ENCODE results near the gene MYO3B.
"Not testable (repeated sequence)": the region's sequence is repeated elsewhere in the genome, so short reads cannot be mapped to it uniquely, and the experiment has no call there.

MYO3B gene

DNA sequence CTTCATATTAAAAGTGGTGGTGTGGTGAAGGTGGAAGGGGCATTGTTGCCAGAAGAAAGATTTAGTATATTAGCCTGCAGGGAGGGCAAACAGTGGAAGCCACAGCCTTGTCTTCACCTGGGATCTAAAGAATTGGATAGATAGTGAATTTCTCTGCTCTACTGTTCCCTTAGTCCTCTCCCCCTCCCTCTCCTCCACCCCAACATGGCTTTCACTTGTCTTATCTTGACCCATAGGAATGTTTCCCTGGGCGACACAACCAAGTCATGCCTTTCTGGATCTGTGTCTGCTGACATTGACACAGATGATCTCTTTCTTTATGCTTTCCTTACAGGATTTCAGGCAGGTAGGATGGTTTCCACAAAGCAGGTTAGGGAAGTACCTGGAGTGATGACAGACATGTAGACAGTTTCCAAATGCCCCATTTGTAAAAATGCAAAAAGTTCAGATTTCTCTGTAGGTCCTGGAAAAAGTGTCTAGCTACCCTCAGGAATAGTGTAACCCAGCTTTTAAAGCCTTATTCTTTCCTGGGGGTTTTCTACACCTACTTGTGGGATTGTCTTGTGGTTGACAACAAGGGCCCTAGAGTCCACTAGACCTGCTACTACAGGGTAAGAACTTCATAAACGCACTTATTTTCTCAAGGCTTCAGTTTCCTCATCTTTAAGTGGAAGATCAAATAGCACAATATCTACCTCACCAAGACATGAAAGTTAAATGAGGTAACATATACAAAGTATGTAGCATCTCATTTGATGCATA, 353.0 kb downstream of the MYO3B start:
- no peak for DNase-seq

DNA sequence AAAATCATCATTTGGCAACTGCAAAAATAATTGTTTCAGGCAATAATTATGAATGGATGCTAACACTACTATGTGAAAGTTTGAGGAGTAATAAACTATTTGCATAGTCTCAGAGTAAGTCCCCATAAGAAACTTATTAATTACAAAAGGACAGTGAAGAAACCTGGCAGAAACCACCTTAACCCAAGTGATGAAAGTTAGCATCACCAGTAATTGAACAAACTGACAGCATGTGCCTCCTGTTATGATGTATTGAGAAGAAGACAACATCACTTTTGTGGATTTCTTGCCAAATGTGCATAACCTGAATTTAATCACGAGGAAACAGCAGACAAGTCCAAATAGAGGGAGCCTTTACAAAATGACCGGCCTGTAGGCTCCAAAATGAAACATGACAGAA, 353.9 kb downstream of the MYO3B start:
- no peak for DNase-seq

DNA sequence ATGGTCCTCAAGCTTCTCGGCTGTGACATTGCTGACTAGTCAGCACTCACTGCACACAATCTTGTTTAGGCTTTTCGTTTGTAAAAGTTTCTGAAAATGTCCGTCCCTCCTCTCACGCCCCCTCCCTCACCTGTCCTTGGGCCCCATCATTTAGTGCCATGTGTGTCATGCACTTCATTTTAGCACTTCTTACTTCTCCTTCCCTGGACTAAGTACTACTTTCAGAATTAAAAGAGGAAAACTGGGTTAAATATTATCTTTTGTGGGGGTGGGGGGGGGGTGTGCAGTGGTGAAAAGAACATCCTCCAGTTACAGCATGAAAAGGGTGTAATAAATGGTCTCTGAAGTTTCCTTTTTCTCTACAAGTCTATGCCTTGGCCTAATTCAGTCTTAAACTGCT, 355.2 kb downstream of the MYO3B start:
- DNase-seq, result no peak

DNA sequence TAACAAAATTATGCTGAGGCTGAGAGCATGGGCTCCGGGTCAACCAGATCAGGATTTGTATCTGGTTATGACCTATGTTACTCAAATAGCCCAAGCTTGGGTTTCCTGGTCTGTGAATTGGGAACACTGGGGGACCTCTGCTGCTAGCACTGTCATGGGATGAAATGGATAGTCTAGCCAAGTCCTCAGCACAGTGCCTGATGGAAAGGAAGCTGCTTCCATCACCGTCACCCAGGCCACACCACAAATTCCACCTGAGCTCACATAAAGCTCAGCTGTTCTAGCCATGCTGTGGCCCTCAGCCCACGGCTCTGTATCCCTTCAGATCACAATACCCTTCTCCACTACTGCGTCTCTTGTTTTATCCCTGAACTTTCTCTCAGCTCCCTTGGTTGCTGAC, 357.6 kb downstream of the MYO3B start:
- no peak for DNase-seq

DNA sequence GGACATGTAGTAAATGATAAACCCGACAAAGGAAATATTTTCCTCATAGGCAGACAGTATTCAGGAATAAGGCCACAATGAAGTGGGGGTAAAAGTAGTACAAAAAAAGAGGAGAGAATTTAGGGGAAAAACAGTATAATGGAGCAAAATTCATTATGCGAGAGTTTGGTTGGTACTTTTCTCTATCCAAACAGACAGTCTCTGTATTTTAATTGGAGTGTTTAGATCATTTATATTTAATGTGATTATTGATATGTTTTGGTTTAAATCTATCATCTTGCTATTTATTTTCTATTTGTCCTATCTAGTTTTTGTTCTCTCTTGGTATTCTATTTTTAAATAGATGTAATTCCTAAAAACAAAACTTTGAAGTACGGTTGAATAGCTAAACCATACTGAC, 366.9 kb downstream of the MYO3B start:
- DNase-seq, result no peak

DNA sequence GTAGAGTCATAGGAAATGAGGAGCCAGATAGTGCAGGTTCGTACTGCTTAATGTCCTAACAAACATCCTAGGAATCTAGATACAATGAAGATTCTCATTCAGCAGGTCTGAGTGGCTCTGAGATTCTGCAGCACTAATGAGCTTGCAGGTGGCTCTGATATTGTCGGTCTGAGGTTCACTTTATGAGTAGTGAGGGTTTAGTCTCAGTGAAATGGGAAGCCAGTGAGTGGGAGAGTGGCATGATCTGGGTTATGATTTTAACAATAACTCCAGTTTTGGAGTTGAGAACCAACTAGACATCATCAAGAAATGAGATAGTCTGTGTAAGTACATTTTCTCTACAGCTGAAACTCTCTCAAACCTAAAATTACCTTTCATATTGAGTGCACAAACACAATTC, 370.4 kb downstream of the MYO3B start:
- no peak for DNase-seq

DNA sequence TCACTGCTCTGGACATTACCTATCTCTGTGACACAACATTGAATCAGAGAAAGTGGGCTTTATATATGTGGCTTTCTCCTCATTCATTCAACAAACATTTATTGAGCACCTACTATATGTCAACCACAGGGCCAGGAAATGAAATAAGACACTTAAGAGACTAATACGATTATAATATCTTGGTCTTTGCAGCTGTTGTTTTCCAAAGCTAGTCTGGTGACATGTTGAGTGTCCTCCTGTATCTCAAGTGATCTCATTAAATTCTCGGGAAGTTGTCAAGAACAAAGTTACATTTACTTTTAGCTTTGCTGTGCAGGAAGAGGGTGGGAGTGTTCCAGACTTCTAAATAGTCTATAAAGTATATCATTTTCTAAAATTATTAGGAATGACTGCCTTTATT, 372.6 kb downstream of the MYO3B start:
- no peak for DNase-seq

DNA sequence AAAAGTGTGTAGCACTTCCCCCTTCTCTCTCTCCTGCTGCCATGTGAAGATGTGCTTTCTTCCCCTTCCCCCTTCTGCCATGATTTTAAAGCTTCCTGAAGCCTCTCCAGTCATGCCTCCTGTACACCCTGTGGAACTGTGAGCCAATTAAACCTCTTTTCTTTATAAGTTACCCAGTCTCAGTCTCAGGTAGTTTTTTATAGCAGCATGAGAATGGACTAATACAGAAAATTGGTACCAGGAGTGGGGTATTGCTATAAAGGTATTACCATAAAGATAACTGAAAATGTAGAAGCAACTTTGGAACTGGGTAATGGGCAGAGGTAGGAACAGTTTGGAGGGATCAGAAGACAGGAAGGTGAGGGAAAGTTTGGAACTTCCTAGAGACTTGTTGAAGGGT, 374.0 kb downstream of the MYO3B start:
- DNase-seq, result not testable (repeated sequence)

DNA sequence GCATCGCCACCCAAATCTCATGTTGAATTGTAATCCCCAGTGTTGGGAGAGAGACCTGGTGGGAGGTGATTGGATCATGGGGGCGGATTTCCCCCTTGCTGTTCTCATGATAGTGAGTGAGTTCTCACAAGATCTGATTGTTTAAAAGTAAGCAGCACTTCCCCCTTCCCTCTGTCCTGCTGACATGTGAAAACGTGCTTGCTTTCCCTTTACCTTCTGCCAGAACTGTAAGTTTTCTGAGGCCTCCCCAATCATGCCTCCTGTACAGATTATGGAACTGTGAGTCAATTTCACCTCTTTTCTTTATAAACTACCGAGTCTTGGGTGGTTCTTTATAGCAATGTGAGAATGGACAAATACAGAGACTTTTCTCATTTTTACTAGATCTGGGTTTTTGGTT, 375.8 kb downstream of the MYO3B start:
- DNase-seq, result no peak

DNA sequence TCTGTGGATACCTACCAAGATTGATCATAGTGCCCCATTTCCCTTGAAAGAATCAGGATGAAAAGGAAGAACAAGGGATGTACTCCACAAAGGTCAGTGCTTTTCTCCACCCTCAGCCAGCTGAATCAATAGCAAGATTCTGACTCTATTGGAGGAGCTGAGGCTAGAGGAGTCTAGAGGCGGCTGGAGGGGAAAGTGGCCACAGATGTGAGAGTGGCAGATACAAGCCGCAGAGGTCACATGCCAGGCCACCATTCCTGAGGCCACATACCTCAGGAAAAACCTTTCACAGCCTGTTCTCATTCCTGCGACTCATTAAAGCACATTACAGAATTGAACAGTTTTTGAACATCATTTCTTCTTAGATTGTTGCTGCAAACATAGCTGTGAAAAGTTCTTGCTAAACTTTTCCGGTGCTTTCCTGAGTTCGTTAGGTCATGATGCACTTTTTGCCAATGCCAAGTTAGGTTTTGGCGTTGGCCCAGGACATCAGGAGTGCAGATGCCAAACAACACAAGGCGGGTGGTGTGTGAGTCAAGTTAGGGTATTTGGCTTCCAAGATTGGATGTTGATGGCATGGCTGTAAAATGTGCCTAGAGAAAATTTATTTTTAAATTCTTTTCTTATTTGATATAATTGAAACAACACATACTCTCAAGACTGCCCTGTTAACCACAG, 376.5 kb downstream of the MYO3B start:
- DNase-seq, result no peak

DNA sequence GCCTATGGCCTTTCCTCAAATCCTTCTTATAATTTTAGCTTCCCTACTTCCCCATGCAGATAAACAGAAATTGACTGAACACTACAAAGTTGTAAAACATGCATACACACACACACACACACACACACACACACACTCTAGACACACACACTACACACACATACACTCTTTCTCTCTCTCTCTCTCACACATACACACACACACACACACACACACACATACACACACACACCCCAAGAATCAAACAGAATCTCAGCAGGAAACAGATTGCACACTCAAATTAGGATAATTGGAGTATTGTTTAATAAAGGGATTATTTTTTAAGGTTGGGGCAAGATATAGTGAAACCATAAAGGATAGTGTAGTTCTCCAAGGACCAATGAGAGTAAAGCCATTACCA, 385.0 kb downstream of the MYO3B start:
- no peak for DNase-seq

DNA sequence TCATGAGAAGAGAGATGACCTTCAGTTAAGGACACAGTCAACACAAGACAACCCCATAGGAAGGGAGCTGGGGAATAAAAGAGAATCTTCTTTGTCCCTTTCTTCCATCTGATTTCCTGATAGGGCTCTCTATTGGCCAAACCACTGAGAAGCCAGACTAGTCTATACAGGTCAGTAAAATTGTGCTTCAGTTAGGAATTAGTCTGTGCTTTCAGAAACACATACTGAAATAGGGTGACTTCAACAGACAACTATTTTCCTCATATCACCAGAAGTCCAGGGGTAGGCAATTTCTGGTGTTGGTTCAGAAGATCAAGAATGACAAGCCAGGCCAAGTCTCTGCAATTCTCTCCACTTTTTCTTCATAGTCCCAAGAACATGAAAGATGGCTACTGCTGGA, 385.5 kb downstream of the MYO3B start:
- DNase-seq, result no peak

DNA sequence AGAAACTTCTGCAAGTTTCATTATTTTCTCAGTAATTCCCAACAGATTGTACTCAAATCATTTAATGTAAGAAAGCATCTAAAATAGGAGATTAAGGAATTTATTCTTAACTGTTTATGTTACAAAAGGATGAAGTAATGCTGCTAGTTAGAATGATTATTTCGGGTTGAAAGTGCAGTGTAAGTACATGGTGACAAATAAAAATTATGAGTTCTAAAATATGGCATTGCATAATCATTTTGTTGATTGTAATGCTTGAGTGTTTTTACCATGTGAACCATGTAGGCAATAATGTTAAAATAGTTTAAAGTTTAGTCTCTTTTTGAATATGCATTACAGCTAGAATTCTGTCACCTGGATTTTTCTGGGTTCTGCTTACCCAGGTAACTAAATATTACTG, 388.2 kb downstream of the MYO3B start:
- DNase-seq, result no peak

DNA sequence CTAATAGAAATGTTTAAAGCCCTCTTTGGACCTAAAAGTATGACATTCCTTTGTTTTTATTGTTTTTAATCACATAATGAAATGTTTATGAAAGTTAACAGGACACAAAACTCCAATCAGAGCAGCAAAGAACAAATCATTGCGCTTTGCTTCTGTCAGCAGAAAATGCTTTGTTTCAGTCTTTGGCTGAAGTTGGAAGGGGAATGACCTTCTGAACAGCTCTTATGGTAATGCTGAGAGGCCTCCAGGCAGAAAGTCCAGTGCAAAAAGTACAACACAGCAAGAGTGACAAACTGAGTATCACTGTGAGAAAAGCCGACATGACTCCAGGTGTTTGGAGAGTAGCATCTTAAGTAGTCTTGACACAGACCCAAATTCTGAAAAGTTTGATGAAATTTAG, 389.5 kb downstream of the MYO3B start:
- no peak for DNase-seq

DNA sequence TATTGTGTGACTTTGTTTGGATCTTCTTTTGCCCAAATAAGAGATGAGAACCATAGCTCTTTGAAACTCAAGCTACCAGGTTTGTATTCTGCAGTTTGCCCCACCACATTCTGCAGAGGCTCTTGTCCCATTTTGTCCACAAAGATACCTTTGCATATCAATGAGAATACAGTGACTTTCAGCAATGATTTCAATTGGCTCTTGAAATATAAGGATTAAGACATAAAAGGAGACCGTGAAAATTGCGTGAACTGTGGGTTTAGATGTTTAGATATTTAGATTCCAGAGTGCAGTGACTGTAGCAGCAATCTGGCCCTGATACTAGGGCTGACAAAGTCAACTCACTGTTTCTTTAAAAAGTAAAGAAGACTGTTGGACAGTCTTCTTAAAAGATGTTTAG, 390.6 kb downstream of the MYO3B start:
- no peak for DNase-seq

DNA sequence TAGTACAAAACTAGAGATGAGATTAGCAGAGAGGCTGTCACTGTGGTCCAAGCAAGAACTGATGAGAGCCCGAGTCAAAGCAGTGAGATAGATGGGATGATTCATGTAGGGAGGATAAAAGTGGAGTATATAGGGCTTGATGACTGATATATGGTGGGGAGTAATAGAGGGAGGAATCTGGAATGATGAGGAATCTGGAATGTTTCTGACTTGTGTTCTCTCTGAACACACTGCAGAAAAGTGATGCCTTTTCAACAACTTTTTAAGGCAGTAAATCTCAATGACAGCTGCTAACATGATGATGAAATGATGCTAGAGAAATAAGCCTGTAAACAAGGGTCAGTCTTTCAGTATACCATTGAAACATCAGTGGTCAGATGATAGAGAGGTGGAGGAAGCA, 393.7 kb downstream of the MYO3B start:
- DNase-seq, result no peak

DNA sequence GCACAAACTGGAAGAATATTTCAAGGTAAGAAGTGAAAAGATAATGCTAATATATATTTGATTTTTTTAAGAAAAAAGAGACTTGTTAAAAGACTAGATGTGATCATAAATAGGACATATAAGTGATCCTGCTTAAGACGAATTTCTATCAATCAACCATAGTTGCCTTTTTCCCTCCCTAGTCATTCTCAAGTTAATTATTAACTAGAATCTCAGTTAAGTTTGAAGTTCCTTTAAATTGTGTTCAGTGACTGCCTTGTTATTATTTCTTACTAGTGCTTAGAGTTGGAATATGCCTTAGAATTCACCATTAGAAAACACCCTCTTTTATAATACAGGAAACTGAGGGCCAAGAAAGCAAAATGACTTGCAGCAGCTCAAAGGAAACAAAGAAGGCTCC, 395.7 kb downstream of the MYO3B start:
- no peak for DNase-seq

DNA sequence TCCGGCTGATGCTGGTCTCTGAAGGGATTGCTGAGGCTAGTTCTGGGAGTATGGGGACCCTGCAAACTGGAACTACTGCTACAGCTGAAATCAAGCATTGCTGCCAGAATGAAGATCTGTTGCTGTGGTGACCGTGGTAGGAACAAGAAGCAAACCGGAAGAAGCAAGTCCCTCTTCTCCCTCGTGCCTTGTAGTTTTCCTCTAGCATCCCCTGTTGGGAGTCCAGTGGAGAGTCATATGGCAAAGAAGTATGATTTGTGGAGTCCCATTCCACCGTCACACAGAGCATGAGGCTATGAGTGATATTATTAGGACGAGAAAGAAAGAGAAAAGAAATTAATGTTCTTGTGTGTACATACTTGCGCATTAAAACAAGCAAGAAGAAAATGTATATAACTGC, 398.3 kb downstream of the MYO3B start:
- no peak for DNase-seq

DNA sequence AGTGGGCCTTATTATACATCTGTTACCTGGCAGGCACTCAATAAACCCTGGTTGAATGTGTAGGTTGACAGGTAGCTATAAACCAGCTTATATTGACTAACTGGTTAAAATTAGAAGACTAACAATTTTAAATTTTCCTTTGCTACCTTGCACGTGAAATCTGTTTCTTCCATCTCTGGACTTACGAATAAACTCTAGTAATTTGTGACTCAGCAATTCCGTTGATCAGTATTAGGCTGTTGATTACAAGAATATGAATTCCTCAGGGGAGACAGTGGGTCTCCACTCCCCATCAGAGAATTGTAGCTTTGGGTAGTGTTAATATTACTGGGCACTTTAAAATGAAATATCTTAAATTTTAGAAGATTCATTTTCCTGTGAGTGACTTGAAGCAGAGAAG, 399.4 kb downstream of the MYO3B start:
- DNase-seq, result no peak

DNA sequence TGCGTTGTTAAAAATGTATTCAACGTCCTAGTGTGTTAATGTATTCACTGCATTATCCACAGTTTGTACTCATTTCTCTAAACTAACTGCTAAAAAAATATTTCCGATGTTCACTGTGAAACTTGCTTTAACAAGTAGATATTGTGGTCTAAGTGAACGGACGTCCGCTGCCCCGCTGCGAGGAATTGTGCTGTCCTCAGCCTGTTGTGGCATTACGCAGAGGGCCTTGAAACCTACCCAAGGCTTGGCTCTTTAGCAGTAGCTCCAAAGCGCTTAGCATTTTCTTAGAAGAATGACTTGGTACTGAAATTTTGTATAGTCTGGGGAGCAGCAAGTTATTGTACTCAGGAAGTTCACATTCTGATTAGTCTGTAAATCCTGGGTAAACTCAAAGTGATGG, 400.7 kb downstream of the MYO3B start:
- no peak for DNase-seq

DNA sequence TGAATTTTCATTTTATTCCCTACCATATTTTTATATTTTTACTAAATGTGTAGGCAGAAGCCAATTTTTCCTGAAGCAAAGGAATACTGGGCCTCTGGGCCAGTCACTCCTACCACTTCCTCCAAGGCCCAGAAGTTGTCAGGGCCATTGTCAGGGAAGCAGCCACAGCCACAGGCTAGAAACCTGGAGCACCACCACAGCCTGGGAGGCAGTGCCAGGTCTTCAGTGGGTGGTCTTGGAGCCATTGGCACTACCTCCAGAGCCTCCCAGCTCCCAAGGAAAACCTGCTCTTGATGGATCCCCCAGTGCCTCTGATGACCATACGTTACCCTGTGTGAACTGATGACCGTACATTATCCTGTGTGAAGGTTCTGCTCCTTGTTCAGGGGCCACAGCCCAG, 401.6 kb downstream of the MYO3B start:
- DNase-seq, result no peak

DNA sequence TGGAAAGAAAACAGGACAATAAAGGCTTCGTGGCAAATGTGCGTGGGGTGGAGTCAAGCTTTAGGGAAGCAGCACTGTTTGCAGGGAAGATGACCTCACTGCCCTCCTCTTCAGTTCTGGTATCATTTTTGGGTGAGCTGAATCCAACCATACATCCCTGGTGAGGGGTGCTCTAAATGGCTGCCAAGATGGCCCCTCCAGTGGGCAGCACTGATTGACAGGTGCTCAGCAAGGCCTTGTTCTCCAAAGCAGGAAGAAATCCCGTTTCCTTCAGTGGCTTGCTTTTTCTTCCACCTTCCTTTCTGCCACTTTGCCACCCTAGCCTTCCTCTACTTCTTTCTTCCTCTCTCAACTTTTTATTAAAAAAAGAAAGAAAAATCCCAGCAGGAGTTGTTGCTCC, 404.4 kb downstream of the MYO3B start:
- DNase-seq, result no peak

DNA sequence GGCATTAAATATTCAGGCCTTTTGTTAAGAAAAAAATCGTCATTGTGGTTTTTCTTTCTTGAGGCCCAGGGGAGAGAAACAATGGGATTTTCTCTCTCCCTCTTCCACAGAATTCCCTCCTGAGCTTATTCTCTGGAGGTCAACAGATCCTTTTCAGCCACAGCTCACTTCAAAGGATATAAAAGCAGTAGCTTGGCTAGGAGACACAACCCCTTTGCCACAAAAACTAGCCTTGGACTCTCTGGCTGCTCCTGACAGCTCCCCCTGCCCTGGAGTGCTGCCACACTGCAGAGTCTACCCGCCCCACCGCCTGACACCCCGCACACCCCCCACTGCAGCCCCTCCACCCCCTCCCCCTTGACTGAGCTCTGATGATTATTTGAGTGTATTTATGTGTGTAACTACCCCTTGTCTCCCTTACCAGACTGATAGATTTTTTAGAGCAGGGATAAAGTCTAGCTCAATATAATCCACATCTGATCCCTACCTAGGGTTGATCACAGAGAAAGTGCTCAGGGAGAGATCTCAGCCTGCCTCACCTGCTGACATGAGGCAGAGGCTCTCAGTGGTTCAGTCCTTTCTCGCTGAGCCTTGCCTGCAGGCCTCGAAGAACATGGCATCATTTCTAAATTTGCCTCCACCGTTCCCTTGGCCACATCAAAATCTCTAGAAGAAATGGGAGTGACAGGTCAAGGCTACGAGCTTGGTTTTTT, 405.0 kb downstream of the MYO3B start:
- DNase-seq, result no peak

DNA sequence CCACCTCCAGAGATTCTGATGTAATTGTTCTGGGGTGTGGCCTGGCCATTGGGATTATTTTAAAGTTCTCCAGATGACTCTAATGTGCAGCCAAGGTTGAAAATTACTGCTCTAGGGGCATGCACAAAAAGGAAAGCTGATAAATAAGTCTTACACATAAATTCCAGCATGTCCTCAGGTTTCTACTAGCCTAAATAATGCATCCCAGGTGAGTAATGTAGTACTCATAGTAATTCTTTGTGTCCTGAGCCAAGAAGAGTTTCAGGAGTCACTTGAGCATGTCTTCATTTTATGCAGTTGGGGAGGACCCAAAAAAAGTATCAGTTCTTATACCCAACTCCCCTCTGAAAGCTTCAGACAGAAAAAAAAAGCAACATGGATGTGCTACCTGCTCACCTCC, 407.1 kb downstream of the MYO3B start:
- DNase-seq, result no peak

All from CD4-positive, alpha-beta T cell treated with Interferon alpha-2 for 1 hour (primary cell).